Lower leg skin (tissue), 4 donors: Measurements from ENCODE around the gene RDH12. TPM values are rescaled to one million over a fixed set of nuclear protein-coding genes. Genes with fewer than 3 reads are reported as not detected.

Source experiments
- DNase-seq, 2 donors: peaks; one replicate each; pipeline ENCODE4 v3.0.0-alpha.2; 2019; ENCODE audit warnings: low spot score in 2 of 2
- H3K4me3 ChIP-seq: fragments of 200-600 bp; sonication (generic); 2 replicates; pipeline ENCODE4 v1.5.1; 2017; ENCODE audit warnings: mild to moderate bottlenecking, low read depth; ENCODE audit not compliant: poor library complexity, severe bottlenecking
- POLR2A ChIP-seq, 2 donors: fragments of 450-650 bp; IDR thresholded peaks; one replicate each; pipeline ENCODE4 v1.6.1; 2016 to 2017; ENCODE audit warnings: antibody characterized with exemption in 2 of 2, mild to moderate bottlenecking in 1 of 2, moderate library complexity in 1 of 2
- WGBS, 2 donors: methylation state at CpG; one replicate each; pipeline ENCODE4 v1.1.5; 2018; 5-methylcytosine and 5-hydroxymethylcytosine counted together
- intact Hi-C: fragments of 100-400 bp; cut with DNase I; formaldehyde crosslinking; loops from one replicate; pipeline ENCODE4 v1.15.0; 2023; ENCODE audit warnings: low total_unique reads
- total RNA-seq, 4 donors: library from RNA; depleted of rRNA; stranded (reverse); fragments of >200 nt; gene quantifications; one replicate each; pipeline ENCODE4 v1.1.0, GENCODE V29; 2016
- TF ChIP-seq, protein P1 (sequence below), 3 donors: fragments of 450-650 bp; IDR thresholded peaks; one replicate each; pipeline ENCODE4 v1.5.1; 2016; ENCODE audit warnings: antibody characterized with exemption in 3 of 3, mild to moderate bottlenecking in 3 of 3, moderate library complexity in 2 of 3

RDH12 gene
- total RNA-seq, 4 donors from 2014 or later = 70.4 to 106 (median 87.6) TPM

DNA sequence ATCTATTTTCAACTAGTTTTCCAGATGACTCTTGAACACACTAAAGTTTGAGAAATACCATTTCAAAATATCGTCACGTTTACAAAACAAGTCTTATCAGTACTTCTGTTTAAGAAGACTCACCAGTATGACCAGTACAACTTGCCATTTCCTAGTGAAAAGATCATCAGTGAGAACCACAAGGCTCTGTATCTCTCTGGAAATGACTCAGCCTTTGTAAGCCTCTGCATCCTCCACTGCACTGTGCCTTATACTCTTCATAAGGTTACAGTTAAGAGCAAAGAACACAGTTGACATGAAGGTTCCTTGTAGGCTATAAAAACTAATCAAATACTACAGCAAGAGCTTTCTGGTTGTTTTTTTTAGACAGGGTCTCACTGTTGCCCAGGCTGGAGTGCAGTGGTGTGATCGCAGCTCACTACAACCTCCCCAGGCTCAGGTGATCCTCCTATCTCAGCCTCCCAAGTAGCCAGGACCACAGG, 21.5 kb upstream of the RDH12 start:
- DNase-seq = no peak
- no peak overlapping the region for H3K4me3 ChIP-seq
- TF ChIP-seq POLR2A (IDR thresholded peaks at IDR 0.05) = no peak
- TF ChIP-seq, protein P1, sequence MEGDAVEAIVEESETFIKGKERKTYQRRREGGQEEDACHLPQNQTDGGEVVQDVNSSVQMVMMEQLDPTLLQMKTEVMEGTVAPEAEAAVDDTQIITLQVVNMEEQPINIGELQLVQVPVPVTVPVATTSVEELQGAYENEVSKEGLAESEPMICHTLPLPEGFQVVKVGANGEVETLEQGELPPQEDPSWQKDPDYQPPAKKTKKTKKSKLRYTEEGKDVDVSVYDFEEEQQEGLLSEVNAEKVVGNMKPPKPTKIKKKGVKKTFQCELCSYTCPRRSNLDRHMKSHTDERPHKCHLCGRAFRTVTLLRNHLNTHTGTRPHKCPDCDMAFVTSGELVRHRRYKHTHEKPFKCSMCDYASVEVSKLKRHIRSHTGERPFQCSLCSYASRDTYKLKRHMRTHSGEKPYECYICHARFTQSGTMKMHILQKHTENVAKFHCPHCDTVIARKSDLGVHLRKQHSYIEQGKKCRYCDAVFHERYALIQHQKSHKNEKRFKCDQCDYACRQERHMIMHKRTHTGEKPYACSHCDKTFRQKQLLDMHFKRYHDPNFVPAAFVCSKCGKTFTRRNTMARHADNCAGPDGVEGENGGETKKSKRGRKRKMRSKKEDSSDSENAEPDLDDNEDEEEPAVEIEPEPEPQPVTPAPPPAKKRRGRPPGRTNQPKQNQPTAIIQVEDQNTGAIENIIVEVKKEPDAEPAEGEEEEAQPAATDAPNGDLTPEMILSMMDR (IDR thresholded peaks at IDR 0.05) = no peak
- intact Hi-C loops = no loop called here
- WGBS, 2 donors = 84 to 86% methylated on average over 3 of the region's 3 CpGs

DNA sequence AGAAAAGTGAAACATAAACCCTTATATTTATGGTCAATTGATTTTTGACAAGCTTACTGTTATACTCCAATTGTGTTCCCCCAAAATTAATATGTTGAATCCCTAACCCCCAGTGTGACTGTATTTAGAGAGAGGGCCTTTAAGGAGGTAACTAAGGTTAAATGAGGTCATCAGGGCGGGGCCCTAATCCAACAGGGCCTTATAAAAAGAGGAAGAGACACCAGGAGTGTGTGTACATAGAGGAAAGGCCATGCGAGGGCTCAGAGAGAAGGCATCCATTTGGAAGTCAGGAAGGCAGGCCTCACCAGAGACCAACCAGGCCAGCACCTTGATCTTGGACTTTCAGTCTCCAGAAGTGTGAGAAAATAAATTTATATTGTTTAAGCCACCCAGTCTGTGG, 20.7 kb upstream of the RDH12 start:
- 69 to 93% methylated on average over 2 of the region's 2 CpGs for WGBS, 2 donors
- DNase-seq = no peak
- no peak for TF ChIP-seq POLR2A (IDR thresholded peaks at IDR 0.05)
- TF ChIP-seq, protein P1 (IDR thresholded peaks at IDR 0.05) = no peak

DNA sequence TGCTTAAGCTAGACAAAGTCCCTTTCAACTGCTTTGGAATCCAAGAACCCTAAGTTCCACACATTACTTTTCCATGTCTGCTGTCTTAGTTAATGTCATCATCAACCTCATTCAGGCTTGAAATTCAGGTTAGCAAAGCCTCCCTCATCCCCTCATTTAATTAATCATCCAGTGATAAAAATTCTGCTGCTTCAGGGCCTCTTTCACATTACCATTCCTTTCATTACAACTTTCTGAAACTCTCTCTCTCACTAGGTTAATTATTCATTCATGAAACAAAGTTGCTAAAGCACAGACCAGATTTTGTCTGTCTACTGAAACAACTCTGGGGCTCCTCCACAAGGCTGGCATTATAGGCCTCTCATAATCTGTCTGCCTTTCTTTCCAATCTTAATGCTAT, 17.8 kb upstream of the RDH12 start:
- no peak for DNase-seq
- no peak for TF ChIP-seq POLR2A (IDR thresholded peaks at IDR 0.05)
- TF ChIP-seq, protein P1 (IDR thresholded peaks at IDR 0.05) = no peak
- intact Hi-C loops = no loop called here
- H3K4me3 ChIP-seq = no peak overlapping the region

More for the DNA sequence above, 20.7 kb upstream of the RDH12 start:
- intact Hi-C loops = no loop called here
- no peak overlapping the region for H3K4me3 ChIP-seq

DNA sequence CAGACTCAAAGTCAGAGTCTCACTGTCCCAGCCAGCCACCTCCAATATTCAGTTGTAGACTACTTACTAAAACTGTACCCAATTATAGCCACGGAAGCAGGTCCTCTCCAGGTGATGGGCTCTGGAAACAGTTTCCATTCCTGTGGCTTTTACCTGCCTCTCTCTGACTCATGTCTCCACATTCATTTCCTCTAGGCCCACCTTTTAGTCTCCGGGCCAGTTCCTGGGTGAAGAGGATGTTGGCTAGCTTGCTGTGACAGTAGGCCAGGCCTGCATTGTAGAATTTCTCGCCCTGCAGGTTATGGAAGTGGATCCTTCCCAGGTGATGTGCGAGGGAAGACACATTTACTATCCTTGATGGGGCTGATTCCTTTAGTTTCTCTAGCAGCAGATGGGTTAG, 11.7 kb upstream of the RDH12 start:
- no peak for TF ChIP-seq POLR2A (IDR thresholded peaks at IDR 0.05)
- TF ChIP-seq, protein P1 (IDR thresholded peaks at IDR 0.05) = no peak
- H3K4me3 ChIP-seq = no peak overlapping the region
- intact Hi-C loops = no loop called here
- 92 to 94% methylated on average over 4 of the region's 4 CpGs for WGBS, 2 donors
- DNase-seq = no peak

DNA sequence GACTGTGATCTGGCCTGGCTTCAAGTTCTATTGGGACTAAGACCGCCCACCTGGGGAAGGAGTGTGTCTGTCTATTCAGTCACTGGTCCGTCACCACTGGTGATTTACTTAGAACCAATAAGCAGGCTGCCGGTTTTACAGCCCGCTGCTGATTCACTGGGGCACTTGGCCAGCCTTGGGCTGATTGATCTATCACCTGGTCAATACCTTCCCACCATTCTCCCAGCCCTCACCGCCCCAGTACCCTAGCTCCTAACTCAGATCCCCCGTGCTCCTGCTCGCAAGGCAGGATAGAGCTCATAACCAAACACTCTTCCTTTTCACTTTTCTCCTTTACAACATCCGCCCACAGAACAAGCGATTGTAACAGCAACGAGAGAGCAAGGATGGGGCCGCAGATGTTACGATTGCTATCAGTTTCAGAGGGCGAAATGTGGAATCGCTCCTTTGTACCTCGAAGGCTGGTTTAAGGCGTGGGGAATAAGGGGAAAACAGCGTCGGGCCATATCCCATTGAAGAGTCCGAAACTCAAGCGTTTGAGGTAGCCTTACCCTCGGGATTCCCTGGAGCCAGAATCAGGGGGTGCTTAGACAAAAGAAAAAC, 6.8 kb upstream of the RDH12 start:
- peak in 1 of 2 donors; percentile 51 for DNase-seq
- 2 to 4% methylated on average over 21 of the region's 21 CpGs for WGBS, 2 donors

More for the DNA sequence above, 6.8 kb upstream of the RDH12 start:
- peak overlapping the region; percentile 53 for H3K4me3 ChIP-seq
- TF ChIP-seq, protein P1 (IDR thresholded peaks at IDR 0.05) = no peak
- TF ChIP-seq POLR2A (IDR thresholded peaks at IDR 0.05) = no peak
- intact Hi-C loops = no loop called here
